ENCODE results near the gene XRCC4.

- no peak for TF ChIP-seq CTCF (IDR thresholded peaks at IDR 0.05)
- no peak for TF ChIP-seq EP300 (IDR thresholded peaks at IDR 0.05)
Measured at GRCh38 chr5:83400701-83401100, 323.4 kb downstream of the XRCC4 start.
